Hypothalamus (tissue), 51 donors: ENCODE results near the gene ZNF248.
"Not testable (repeated sequence)": the region's sequence is repeated elsewhere in the genome, so short reads cannot be mapped to it uniquely, and the experiment has no call there.

Source experiments
- DNase-seq, 51 donors: peaks; one replicate each; lab custom pipeline; 2025; lab: John Stamatoyannopoulos, UW

The ZNF248 gene

GRCh38 chr10:37748170-37748569 is 109.2 kb downstream of the ZNF248 start:
- DNase-seq, result no peak

- no peak for DNase-seq
Observed at GRCh38 chr10:37747081-37747480, 110.3 kb downstream of the ZNF248 start.

- no peak for DNase-seq
Observed at GRCh38 chr10:37741831-37742230, 115.6 kb downstream of the ZNF248 start.

- no peak for DNase-seq
Observed at GRCh38 chr10:37739181-37739580, 118.2 kb downstream of the ZNF248 start.

GRCh38 chr10:37738241-37738640 is 119.2 kb downstream of the ZNF248 start:
- not testable (repeated sequence) for DNase-seq

GRCh38 chr10:37737336-37737735 is 120.1 kb downstream of the ZNF248 start:
- DNase-seq, result no peak

GRCh38 chr10:37736120-37736519 is 121.3 kb downstream of the ZNF248 start:
- no peak for DNase-seq

GRCh38 chr10:37734971-37735370 is 122.4 kb downstream of the ZNF248 start:
- DNase-seq, result no peak
